ENCODE results near the gene PIGL.

DNA sequence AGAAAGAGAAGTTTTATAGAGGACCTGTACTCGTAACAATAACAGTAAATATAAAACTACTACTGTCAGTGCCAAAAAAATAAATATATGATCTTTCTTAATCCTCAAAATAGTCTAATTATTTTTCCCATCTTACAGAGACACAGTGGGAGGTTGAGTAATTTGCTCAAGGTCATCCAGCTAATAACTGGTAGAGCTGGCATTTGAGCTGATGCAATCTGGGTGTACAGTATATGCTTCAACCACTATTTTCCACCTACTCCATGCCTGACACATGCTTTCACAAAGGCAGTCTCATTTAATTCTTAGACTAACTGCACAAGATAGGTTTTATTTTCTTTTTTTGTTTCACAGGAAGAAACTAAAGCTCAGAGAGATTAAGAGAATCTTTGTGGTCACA, 33.6 kb downstream of the PIGL start:
- TF ChIP-seq, protein P1, sequence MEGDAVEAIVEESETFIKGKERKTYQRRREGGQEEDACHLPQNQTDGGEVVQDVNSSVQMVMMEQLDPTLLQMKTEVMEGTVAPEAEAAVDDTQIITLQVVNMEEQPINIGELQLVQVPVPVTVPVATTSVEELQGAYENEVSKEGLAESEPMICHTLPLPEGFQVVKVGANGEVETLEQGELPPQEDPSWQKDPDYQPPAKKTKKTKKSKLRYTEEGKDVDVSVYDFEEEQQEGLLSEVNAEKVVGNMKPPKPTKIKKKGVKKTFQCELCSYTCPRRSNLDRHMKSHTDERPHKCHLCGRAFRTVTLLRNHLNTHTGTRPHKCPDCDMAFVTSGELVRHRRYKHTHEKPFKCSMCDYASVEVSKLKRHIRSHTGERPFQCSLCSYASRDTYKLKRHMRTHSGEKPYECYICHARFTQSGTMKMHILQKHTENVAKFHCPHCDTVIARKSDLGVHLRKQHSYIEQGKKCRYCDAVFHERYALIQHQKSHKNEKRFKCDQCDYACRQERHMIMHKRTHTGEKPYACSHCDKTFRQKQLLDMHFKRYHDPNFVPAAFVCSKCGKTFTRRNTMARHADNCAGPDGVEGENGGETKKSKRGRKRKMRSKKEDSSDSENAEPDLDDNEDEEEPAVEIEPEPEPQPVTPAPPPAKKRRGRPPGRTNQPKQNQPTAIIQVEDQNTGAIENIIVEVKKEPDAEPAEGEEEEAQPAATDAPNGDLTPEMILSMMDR (IDR thresholded peaks at IDR 0.05; ENCODE audit: low read length), result no peak
- TF ChIP-seq EZH2 (IDR thresholded peaks at IDR 0.05; ENCODE audit: borderline replicate concordance, low read length), result no peak
